Vagina (tissue), 2 donors: Measurements from ENCODE around the gene GOLGA2. TPM values are rescaled to one million over a fixed set of nuclear protein-coding genes. Genes with fewer than 3 reads are reported as not detected.

ENCODE experiments used
- DNase-seq, 2 donors: peaks; one replicate each; pipeline ENCODE4 v3.0.0-alpha.2; 2017; ENCODE audit errors: extremely low spot score in 2 of 2
- H3K27ac ChIP-seq: fragments of 200-600 bp; sonication (generic); one replicate; pipeline ENCODE4 v1.5.1; 2019
- H3K27me3 ChIP-seq: fragments of 200-600 bp; sonication (generic); one replicate; pipeline ENCODE4 v1.5.1; 2019
- H3K36me3 ChIP-seq, 2 donors: fragments of 200-600 bp; sonication (generic); one replicate each; pipeline ENCODE4 v1.5.1; 2017 to 2019
- H3K4me1 ChIP-seq: fragments of 200-600 bp; sonication (generic); one replicate; pipeline ENCODE4 v1.5.1; 2019
- H3K4me3 ChIP-seq, 2 donors: fragments of 200-600 bp; sonication (generic); 1 replicate in 1 of 2; 2 replicates in 1 of 2; pipeline ENCODE4 v1.5.1; 2016 to 2019
- H3K9me3 ChIP-seq: fragments of 200-600 bp; sonication (generic); one replicate; pipeline ENCODE4 v1.5.1; 2019
- CTCF ChIP-seq, 3 experiments: fragments of 450-650 bp in 2 of 3; fragments of 200-600 bp in 1 of 3; sonication (generic) in 1 of 3; IDR thresholded peaks; one replicate each; pipeline ENCODE4 v1.5.1; 2017 to 2019; ENCODE audit warnings: antibody characterized with exemption in 3 of 3, mild to moderate bottlenecking in 2 of 3, moderate library complexity in 2 of 3
- POLR2A ChIP-seq, 2 donors: fragments of 450-650 bp; IDR thresholded peaks; one replicate each; pipeline ENCODE4 v1.6.1; 2017; ENCODE audit warnings: antibody characterized with exemption in 2 of 2, mild to moderate bottlenecking in 2 of 2, moderate library complexity in 2 of 2
- POLR2AphosphoS5 ChIP-seq, 2 donors: sonication (generic); formaldehyde crosslinking; IDR thresholded peaks; one replicate each; pipeline ENCODE4 v1.9.0; 2017; ENCODE audit warnings: antibody characterized with exemption in 2 of 2, mild to moderate bottlenecking in 2 of 2, low read depth in 1 of 2; ENCODE audit not compliant: insufficient read depth in 1 of 2
- intact Hi-C: fragments of 100-400 bp; cut with DNase I; formaldehyde crosslinking; loops from one replicate; pipeline ENCODE4 v1.15.1; 2023
- total RNA-seq: library from RNA; depleted of rRNA; stranded (reverse); fragments of >200 nt; gene quantifications from one replicate; pipeline ENCODE4 v1.2.3, GENCODE V29; 2016

GOLGA2 gene, protein sequence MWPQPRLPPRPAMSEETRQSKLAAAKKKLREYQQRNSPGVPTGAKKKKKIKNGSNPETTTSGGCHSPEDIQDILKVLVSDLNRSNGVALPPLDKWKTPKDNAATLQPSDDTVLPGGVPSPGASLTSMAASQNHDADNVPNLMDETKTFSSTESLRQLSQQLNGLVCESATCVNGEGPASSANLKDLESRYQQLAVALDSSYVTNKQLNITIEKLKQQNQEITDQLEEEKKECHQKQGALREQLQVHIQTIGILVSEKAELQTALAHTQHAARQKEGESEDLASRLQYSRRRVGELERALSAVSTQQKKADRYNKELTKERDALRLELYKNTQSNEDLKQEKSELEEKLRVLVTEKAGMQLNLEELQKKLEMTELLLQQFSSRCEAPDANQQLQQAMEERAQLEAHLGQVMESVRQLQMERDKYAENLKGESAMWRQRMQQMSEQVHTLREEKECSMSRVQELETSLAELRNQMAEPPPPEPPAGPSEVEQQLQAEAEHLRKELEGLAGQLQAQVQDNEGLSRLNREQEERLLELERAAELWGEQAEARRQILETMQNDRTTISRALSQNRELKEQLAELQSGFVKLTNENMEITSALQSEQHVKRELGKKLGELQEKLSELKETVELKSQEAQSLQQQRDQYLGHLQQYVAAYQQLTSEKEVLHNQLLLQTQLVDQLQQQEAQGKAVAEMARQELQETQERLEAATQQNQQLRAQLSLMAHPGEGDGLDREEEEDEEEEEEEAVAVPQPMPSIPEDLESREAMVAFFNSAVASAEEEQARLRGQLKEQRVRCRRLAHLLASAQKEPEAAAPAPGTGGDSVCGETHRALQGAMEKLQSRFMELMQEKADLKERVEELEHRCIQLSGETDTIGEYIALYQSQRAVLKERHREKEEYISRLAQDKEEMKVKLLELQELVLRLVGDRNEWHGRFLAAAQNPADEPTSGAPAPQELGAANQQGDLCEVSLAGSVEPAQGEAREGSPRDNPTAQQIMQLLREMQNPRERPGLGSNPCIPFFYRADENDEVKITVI
- 84.5 TPM for total RNA-seq

DNA sequence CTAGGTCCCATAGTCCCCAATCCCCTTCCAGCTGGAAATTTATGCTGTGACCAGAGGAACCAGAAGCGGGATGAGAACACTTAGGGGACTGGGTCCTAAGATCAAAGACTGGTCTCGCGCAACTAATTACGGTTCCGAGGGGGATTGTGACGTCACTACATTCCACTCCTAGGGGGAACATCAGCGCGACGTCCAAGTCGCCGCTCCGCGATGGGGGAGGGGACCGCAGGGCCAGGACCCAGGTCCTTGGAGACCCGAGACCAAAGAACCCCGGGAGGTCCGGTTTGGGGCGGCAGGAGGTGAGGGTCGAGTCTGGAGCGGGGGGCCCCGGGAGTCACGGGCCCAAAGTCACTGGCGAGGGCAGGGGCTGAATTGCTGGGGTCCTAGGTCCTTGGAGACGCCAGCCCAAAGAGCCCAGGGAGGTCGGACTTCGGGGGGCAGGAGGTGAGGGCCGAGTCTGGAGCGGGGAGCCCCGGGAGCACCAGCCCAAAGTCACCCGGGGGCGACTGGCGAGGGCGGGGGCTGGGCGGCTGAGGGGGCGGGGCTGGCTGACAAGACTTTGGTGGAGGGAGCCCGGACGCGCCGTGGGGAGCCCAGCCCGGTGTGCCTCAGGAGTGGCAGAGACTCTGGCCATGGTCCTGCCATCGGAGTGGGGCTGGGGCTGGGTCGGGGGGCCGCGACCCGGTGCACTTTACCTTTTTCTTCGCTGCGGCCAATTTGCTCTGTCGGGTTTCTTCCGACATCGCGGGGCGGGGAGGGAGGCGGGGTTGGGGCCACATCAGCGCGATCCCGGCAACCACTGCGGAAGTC is at the start of gene GOLGA2:
GOLGA2 (minus strand) TSS at position 810 of the 810 bp plus-strand sequence; CDS start at position 779, 31 bp downstream.
- no peak for DNase-seq
- H3K4me3 ChIP-seq, result peak within 1 kb of the TSS; percentile 89 to 99
- H3K36me3 ChIP-seq, result peaks cover 0 to 23% of the 10 kb centered on the region in 2 donors
- no peaks in the 10 kb centered on the region for H3K27me3 ChIP-seq
- TF ChIP-seq POLR2A (IDR thresholded peaks at IDR 0.05) (no peak), CTCF (IDR thresholded peaks at IDR 0.05) (no peak), POLR2AphosphoS5 (IDR thresholded peaks at IDR 0.05; ENCODE audit: insufficient read depth in 1 of 2, low read depth in 1 of 2) (no peak)
- intact Hi-C loops, result no loop called here
- H3K4me1 ChIP-seq, result peaks cover 47% of the 10 kb centered on the region
- peak within 1 kb of the TSS; percentile 92 for H3K27ac ChIP-seq
- no peaks in the 10 kb centered on the region for H3K9me3 ChIP-seq

GRCh38 chr9:128324401-128324800 is 48.6 kb upstream of the GOLGA2 start:
- intact Hi-C loops, result no loop called here
- Histone ChIP-seq H3K36me3 (peaks cover 0 to 21% of the 10 kb centered on the region in 2 donors), H3K9me3 (no peaks in the 10 kb centered on the region), H3K27me3 (no peaks in the 10 kb centered on the region), H3K4me3 (no peak overlapping the region), H3K4me1 (peaks cover 40% of the 10 kb centered on the region), H3K27ac (no peak overlapping the region)
- no peak for DNase-seq
- no peak for TF ChIP-seq POLR2A (IDR thresholded peaks at IDR 0.05)

DNA sequence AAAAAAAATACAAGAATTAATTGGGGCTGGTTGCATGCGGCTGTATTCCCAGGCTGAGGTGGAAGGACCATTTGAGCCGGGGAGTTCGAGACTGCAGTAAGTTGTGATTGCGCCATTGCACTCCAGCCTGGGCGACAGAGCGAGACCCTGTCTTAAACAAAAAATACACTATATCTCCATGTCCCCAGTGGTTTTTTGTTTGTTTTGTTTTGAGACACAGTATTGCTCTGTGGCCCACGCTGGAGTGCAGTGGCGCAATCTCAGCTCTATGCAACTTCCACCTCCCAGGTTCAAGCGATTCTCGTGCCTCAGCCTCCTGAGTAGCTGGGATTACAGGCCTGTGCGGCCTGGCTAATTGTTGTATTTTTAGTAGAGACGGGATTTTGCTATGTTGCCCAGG is 48.0 kb upstream of the GOLGA2 start:
- DNase-seq, result no peak
- TF ChIP-seq POLR2A (IDR thresholded peaks at IDR 0.05) (no peak), CTCF (IDR thresholded peaks at IDR 0.05) (no peak), POLR2AphosphoS5 (IDR thresholded peaks at IDR 0.05; ENCODE audit: insufficient read depth in 1 of 2, low read depth in 1 of 2) (no peak)
- intact Hi-C loops, result no loop called here
- Histone ChIP-seq H3K27ac (no peak overlapping the region), H3K36me3 (peaks cover 0 to 21% of the 10 kb centered on the region in 2 donors), H3K4me1 (peaks cover 40% of the 10 kb centered on the region), H3K4me3 (peak overlapping the region; percentile 78 to 80), H3K27me3 (no peaks in the 10 kb centered on the region), H3K9me3 (no peaks in the 10 kb centered on the region)

- Histone ChIP-seq H3K36me3 (peaks cover 0 to 21% of the 10 kb centered on the region in 2 donors), H3K9me3 (no peaks in the 10 kb centered on the region), H3K4me3 (peak overlapping the region; percentile 78 to 80), H3K27me3 (no peaks in the 10 kb centered on the region), H3K4me1 (peaks cover 40% of the 10 kb centered on the region), H3K27ac (peak overlapping the region; percentile 90)
- intact Hi-C loops, result no loop called here
- TF ChIP-seq POLR2AphosphoS5 (IDR thresholded peaks at IDR 0.05; ENCODE audit: insufficient read depth in 1 of 2, low read depth in 1 of 2) (no peak), CTCF (IDR thresholded peaks at IDR 0.05) (no peak), POLR2A (IDR thresholded peaks at IDR 0.05) (no peak)
- DNase-seq, result no peak
These were observed 47.5 kb upstream of the GOLGA2 start for GRCh38 chr9:128323212-128323730.
